Cardiac muscle cell (in vitro differentiated cells and primary cell): ENCODE measurements around the gene DPP9. TPM values are rescaled to one million over a fixed set of nuclear protein-coding genes. Genes with fewer than 3 reads are reported as not detected.

Experiments used
- DNase-seq, 2 donors: peaks; one replicate each; pipeline versions ENCODE4 v3.0.0 to v3.0.0-alpha.2; 2010 to 2017; ENCODE audit warnings: low read depth in 1 of 2, low spot score in 1 of 2
- H3K27ac ChIP-seq: fragments of 200-600 bp; sonication (generic); 2 replicates; pipeline ENCODE4 v1.5.1; 2016
- H3K27me3 ChIP-seq: fragments of 200-600 bp; sonication (generic); 2 replicates; pipeline ENCODE4 v1.6.0; 2016; ENCODE audit warnings: control low read depth
- H3K36me3 ChIP-seq: fragments of 200-600 bp; sonication (generic); 2 replicates; pipeline ENCODE4 v1.5.1; 2016; ENCODE audit warnings: control low read depth
- H3K4me1 ChIP-seq: fragments of 200-600 bp; sonication (generic); 2 replicates; pipeline ENCODE4 v1.8.1; 2017; ENCODE audit warnings: low read depth, mild to moderate bottlenecking, mixed run types
- H3K4me3 ChIP-seq: fragments of 200-600 bp; sonication (generic); 2 replicates; pipeline ENCODE4 v1.5.1; 2016; ENCODE audit warnings: mild to moderate bottlenecking
- H3K9me3 ChIP-seq: fragments of 200-600 bp; sonication (generic); 2 replicates; pipeline ENCODE4 v1.5.1; 2017; ENCODE audit warnings: low read depth, mild to moderate bottlenecking, control low read depth
- CTCF ChIP-seq: IDR thresholded peaks from 2 replicates; pipeline ENCODE4 v1.5.1; 2012; ENCODE audit warnings: low read depth, mild to moderate bottlenecking, low read length
- polyA plus RNA-seq: library from polyadenylated mRNA; unstranded; fragments of >200 nt; fragmentation: Nextera tagmentation; extraction: Ambion mirVana; gene quantifications from 2 replicates; pipeline ENCODE4 v1.2.1, GENCODE V29; 2016
- total RNA-seq: library from RNA; depleted of rRNA; stranded (reverse); fragments of >200 nt; gene quantifications from 2 replicates; pipeline ENCODE4 v1.2.3, GENCODE V29; 2016

Gene DPP9
- total and polyA plus RNA-seq, 2 experiments from 2014 or later, result 25.4 to 50.4 TPM

GRCh38 chr19:4705413-4706131 is 18.1 kb downstream of the DPP9 start:
- Histone ChIP-seq H3K27ac (no peak overlapping the region), H3K36me3 (peaks cover 19% of the 10 kb centered on the region)

GRCh38 chr19:4704317-4704673 is 19.3 kb downstream of the DPP9 start:
- no peak overlapping the region for H3K4me3 ChIP-seq
- no peak for TF ChIP-seq CTCF
- H3K27me3 ChIP-seq, result no peaks in the 10 kb centered on the region
- H3K27ac ChIP-seq, result no peak overlapping the region
- H3K9me3 ChIP-seq, result no peaks in the 10 kb centered on the region
- peaks cover 27% of the 10 kb centered on the region for H3K36me3 ChIP-seq
- DNase-seq, result no peak
- no peaks in the 10 kb centered on the region for H3K4me1 ChIP-seq

More at GRCh38 chr19:4705413-4706131, 18.1 kb downstream of the DPP9 start:
- TF ChIP-seq CTCF, result no peak
- H3K27me3 ChIP-seq, result no peaks in the 10 kb centered on the region
- no peak overlapping the region for H3K4me3 ChIP-seq
- H3K4me1 ChIP-seq, result no peaks in the 10 kb centered on the region
- no peak for DNase-seq
- no peaks in the 10 kb centered on the region for H3K9me3 ChIP-seq

- Histone ChIP-seq H3K4me1 (no peaks in the 10 kb centered on the region), H3K4me3 (no peak overlapping the region), H3K9me3 (no peaks in the 10 kb centered on the region), H3K27me3 (no peaks in the 10 kb centered on the region), H3K27ac (no peak overlapping the region), H3K36me3 (peaks cover 27% of the 10 kb centered on the region)
- no peak for TF ChIP-seq CTCF
- no peak for DNase-seq
These were observed 19.8 kb downstream of the DPP9 start for GRCh38 chr19:4703671-4704316.

- Histone ChIP-seq H3K36me3 (peaks cover 27% of the 10 kb centered on the region), H3K27me3 (no peaks in the 10 kb centered on the region), H3K4me3 (no peak overlapping the region), H3K27ac (no peak overlapping the region), H3K4me1 (no peaks in the 10 kb centered on the region), H3K9me3 (no peaks in the 10 kb centered on the region)
- no peak for DNase-seq
- TF ChIP-seq CTCF, result no peak
These were observed 20.9 kb downstream of the DPP9 start for GRCh38 chr19:4702764-4703163.

GRCh38 chr19:4701557-4701956 is 22.1 kb downstream of the DPP9 start:
- TF ChIP-seq CTCF, result no peak
- H3K27me3 ChIP-seq, result no peaks in the 10 kb centered on the region
- no peaks in the 10 kb centered on the region for H3K9me3 ChIP-seq
- H3K4me1 ChIP-seq, result no peaks in the 10 kb centered on the region
- DNase-seq, result no peak
- peaks cover 27% of the 10 kb centered on the region for H3K36me3 ChIP-seq
- H3K4me3 ChIP-seq, result no peak overlapping the region
- no peak overlapping the region for H3K27ac ChIP-seq
